ENCODE data around the gene MYT1. TPM values are rescaled to one million over a fixed set of nuclear protein-coding genes. Genes with fewer than 3 reads are reported as not detected.

MYT1 gene
- total RNA-seq, 1 experiment from 2014 or later: 4.1 TPM

GRCh38 chr20:64264091-64264490 is 99.8 kb downstream of the MYT1 start:
- peaks cover 6% of the 10 kb centered on the region for H3K9me3 ChIP-seq (ENCODE audit: low read length)
- peaks cover 6% of the 10 kb centered on the region for H3K4me1 ChIP-seq (ENCODE audit: low read length)
- H2AFZ ChIP-seq (ENCODE audit: low read length): no peak overlapping the region
- H3K9me2 ChIP-seq (replicated peaks; ENCODE audit: insufficient read depth, low read length): no peaks in the 10 kb centered on the region
- H3K79me2 ChIP-seq (ENCODE audit: low read length): peaks cover 44% of the 10 kb centered on the region
- no peak overlapping the region for H3K4me3 ChIP-seq (ENCODE audit: low read length)
- H3K36me3 ChIP-seq (ENCODE audit: insufficient read depth, low read length): peaks cover 44% of the 10 kb centered on the region
- no peak for DNase-seq
- H3K9ac ChIP-seq (ENCODE audit: low read length): no peak overlapping the region
- H3K27me3 ChIP-seq (ENCODE audit: low read length): no peaks in the 10 kb centered on the region
- no peak overlapping the region for H3K27ac ChIP-seq (ENCODE audit: low read length)
- H4K20me1 ChIP-seq (ENCODE audit: insufficient read depth, low read depth, low read length): 0 out of 2 replicates have a peak, but pooled peaks cover 4% of the 10 kb centered on the region
- H3K4me2 ChIP-seq (ENCODE audit: low read depth, low read length, poor library complexity, severe bottlenecking): no peak overlapping the region

DNA sequence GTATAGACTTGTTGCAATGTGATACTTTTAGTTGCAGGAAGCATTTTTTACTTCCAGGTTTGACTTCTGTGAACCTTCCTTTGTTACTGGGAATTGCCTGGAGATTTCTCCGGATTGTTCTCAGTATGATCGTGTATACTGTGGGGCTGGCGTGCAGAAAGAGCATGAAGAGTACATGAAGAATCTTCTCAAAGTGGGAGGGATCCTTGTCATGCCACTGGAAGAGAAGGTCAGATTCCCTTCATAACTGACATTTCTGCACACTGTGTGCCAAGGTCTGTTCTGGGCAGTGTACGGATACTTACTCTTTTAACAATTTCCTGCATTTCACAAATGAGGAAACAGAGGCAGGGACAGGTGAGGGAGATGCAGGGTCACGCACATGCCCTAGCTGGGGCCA is 100.9 kb downstream of the MYT1 start:
- Histone ChIP-seq H3K4me3 (ENCODE audit: low read length) (no peak overlapping the region), H3K79me2 (ENCODE audit: low read length) (peaks cover 35% of the 10 kb centered on the region), H4K20me1 (ENCODE audit: insufficient read depth, low read depth, low read length) (no peaks in the 10 kb centered on the region), H3K9me2 (replicated peaks; ENCODE audit: insufficient read depth, low read length) (no peaks in the 10 kb centered on the region), H3K9ac (ENCODE audit: low read length) (no peak overlapping the region), H3K4me1 (ENCODE audit: low read length) (peaks cover 6% of the 10 kb centered on the region), H3K27ac (ENCODE audit: low read length) (no peak overlapping the region), H2AFZ (ENCODE audit: low read length) (no peak overlapping the region), H3K36me3 (ENCODE audit: insufficient read depth, low read length) (peaks cover 55% of the 10 kb centered on the region), H3K9me3 (ENCODE audit: low read length) (peaks cover 9% of the 10 kb centered on the region), H3K27me3 (ENCODE audit: low read length) (no peaks in the 10 kb centered on the region), H3K4me2 (ENCODE audit: low read depth, low read length, poor library complexity, severe bottlenecking) (no peak overlapping the region)
- no peak for DNase-seq

DNA sequence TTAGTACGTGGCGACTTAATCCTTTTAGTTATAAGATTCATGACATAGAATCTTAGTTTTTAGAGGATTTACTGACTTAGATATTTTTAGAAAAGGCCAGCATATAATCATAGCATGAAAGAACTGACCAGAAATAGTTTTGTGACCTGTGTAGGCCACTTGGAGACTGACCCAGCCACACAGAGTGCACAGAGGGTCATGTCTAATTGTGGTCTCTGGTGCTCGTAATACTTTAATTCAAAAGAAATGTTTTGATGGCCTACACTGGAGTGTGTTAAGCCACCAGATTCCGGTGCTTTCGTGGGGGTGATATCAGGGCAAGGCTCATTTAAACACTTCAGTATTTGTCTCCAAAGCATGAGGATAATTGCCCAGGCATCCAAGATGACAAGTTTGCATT is 102.7 kb downstream of the MYT1 start:
- H3K9me2 ChIP-seq (replicated peaks; ENCODE audit: insufficient read depth, low read length): no peaks in the 10 kb centered on the region
- H3K79me2 ChIP-seq (ENCODE audit: low read length): peaks cover 32% of the 10 kb centered on the region
- H3K4me2 ChIP-seq (ENCODE audit: low read depth, low read length, poor library complexity, severe bottlenecking): no peak overlapping the region

DNA sequence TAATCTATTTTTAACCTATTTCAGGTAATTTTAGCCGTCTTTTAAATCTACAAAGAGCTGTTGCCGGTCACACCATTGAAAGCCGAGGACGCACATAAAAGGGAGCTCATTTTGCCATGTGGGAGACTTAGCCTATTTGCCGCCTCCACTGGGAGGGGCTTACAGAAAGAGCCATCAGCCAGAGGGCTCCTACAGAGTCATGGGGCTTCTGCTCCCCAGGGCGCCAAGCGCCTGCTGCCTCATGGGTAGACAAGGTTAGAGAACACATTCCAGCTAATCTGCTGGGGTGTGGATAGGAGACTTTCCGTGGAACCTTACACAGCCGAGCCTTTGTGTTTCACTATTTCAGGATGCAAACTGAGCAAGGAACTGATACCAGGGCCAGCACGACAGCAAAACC is 103.9 kb downstream of the MYT1 start:
- H4K20me1 ChIP-seq (ENCODE audit: insufficient read depth, low read depth, low read length): no peaks in the 10 kb centered on the region
- no peaks in the 10 kb centered on the region for H3K9me2 ChIP-seq (replicated peaks; ENCODE audit: insufficient read depth, low read length)
- DNase-seq: no peak
- no peaks in the 10 kb centered on the region for H3K27me3 ChIP-seq (ENCODE audit: low read length)
- H3K4me3 ChIP-seq (ENCODE audit: low read length): no peak overlapping the region
- H3K9ac ChIP-seq (ENCODE audit: low read length): no peak overlapping the region
- H3K27ac ChIP-seq (ENCODE audit: low read length): no peak overlapping the region
- peaks cover 9% of the 10 kb centered on the region for H3K9me3 ChIP-seq (ENCODE audit: low read length)
- peaks cover 59% of the 10 kb centered on the region for H3K36me3 ChIP-seq (ENCODE audit: insufficient read depth, low read length)
- H3K79me2 ChIP-seq (ENCODE audit: low read length): peaks cover 29% of the 10 kb centered on the region
- H3K4me2 ChIP-seq (ENCODE audit: low read depth, low read length, poor library complexity, severe bottlenecking): no peak overlapping the region
- no peak overlapping the region for H2AFZ ChIP-seq (ENCODE audit: low read length)
- peaks cover 6% of the 10 kb centered on the region for H3K4me1 ChIP-seq (ENCODE audit: low read length)

More for the DNA sequence above, 102.7 kb downstream of the MYT1 start:
- no peak overlapping the region for H2AFZ ChIP-seq (ENCODE audit: low read length)
- H3K36me3 ChIP-seq (ENCODE audit: insufficient read depth, low read length): peaks cover 59% of the 10 kb centered on the region
- H3K9me3 ChIP-seq (ENCODE audit: low read length): peaks cover 9% of the 10 kb centered on the region
- H3K9ac ChIP-seq (ENCODE audit: low read length): no peak overlapping the region
- no peaks in the 10 kb centered on the region for H4K20me1 ChIP-seq (ENCODE audit: insufficient read depth, low read depth, low read length)
- no peaks in the 10 kb centered on the region for H3K27me3 ChIP-seq (ENCODE audit: low read length)
- H3K4me3 ChIP-seq (ENCODE audit: low read length): no peak overlapping the region
- DNase-seq: no peak
- no peak overlapping the region for H3K27ac ChIP-seq (ENCODE audit: low read length)
- peaks cover 6% of the 10 kb centered on the region for H3K4me1 ChIP-seq (ENCODE audit: low read length)

- peaks cover 9% of the 10 kb centered on the region for H3K9me3 ChIP-seq (ENCODE audit: low read length)
- H3K27ac ChIP-seq (ENCODE audit: low read length): no peak overlapping the region
- no peak overlapping the region for H3K4me2 ChIP-seq (ENCODE audit: low read depth, low read length, poor library complexity, severe bottlenecking)
- H3K9me2 ChIP-seq (replicated peaks; ENCODE audit: insufficient read depth, low read length): no peaks in the 10 kb centered on the region
- H3K79me2 ChIP-seq (ENCODE audit: low read length): peaks cover 18% of the 10 kb centered on the region
- H3K36me3 ChIP-seq (ENCODE audit: insufficient read depth, low read length): peaks cover 51% of the 10 kb centered on the region
- DNase-seq: no peak
- no peak overlapping the region for H3K4me3 ChIP-seq (ENCODE audit: low read length)
- no peaks in the 10 kb centered on the region for H4K20me1 ChIP-seq (ENCODE audit: insufficient read depth, low read depth, low read length)
- H2AFZ ChIP-seq (ENCODE audit: low read length): no peak overlapping the region
- no peak overlapping the region for H3K9ac ChIP-seq (ENCODE audit: low read length)
- no peaks in the 10 kb centered on the region for H3K27me3 ChIP-seq (ENCODE audit: low read length)
- no peaks in the 10 kb centered on the region for H3K4me1 ChIP-seq (ENCODE audit: low read length)
Measured at GRCh38 chr20:64269604-64270411, 105.6 kb downstream of the MYT1 start.

GRCh38 chr20:64271636-64272035 is 107.4 kb downstream of the MYT1 start:
- H3K27ac ChIP-seq (ENCODE audit: low read length): no peak overlapping the region
- no peak overlapping the region for H3K9ac ChIP-seq (ENCODE audit: low read length)
- H3K4me2 ChIP-seq (ENCODE audit: low read depth, low read length, poor library complexity, severe bottlenecking): no peak overlapping the region
- H2AFZ ChIP-seq (ENCODE audit: low read length): no peak overlapping the region
- peaks cover 45% of the 10 kb centered on the region for H3K36me3 ChIP-seq (ENCODE audit: insufficient read depth, low read length)
- H3K79me2 ChIP-seq (ENCODE audit: low read length): 0 out of 2 replicates have a peak, but pooled peaks cover 8% of the 10 kb centered on the region
- H3K9me3 ChIP-seq (ENCODE audit: low read length): peaks cover 9% of the 10 kb centered on the region
- H3K27me3 ChIP-seq (ENCODE audit: low read length): no peaks in the 10 kb centered on the region
- H3K4me1 ChIP-seq (ENCODE audit: low read length): no peaks in the 10 kb centered on the region
- H4K20me1 ChIP-seq (ENCODE audit: insufficient read depth, low read depth, low read length): no peaks in the 10 kb centered on the region
- H3K9me2 ChIP-seq (replicated peaks; ENCODE audit: insufficient read depth, low read length): no peaks in the 10 kb centered on the region
- DNase-seq: no peak
- no peak overlapping the region for H3K4me3 ChIP-seq (ENCODE audit: low read length)

GRCh38 chr20:64273109-64273508 is 108.9 kb downstream of the MYT1 start:
- Histone ChIP-seq H4K20me1 (ENCODE audit: insufficient read depth, low read depth, low read length) (no peaks in the 10 kb centered on the region), H3K9ac (ENCODE audit: low read length) (no peak overlapping the region), H3K9me3 (ENCODE audit: low read length) (peaks cover 9% of the 10 kb centered on the region), H3K9me2 (replicated peaks; ENCODE audit: insufficient read depth, low read length) (no peaks in the 10 kb centered on the region), H3K4me2 (ENCODE audit: low read depth, low read length, poor library complexity, severe bottlenecking) (no peak overlapping the region), H3K4me1 (ENCODE audit: low read length) (no peaks in the 10 kb centered on the region), H3K36me3 (ENCODE audit: insufficient read depth, low read length) (peaks cover 31% of the 10 kb centered on the region), H2AFZ (ENCODE audit: low read length) (no peak overlapping the region), H3K79me2 (ENCODE audit: low read length) (0 out of 2 replicates have a peak, but pooled peaks cover 7% of the 10 kb centered on the region), H3K4me3 (ENCODE audit: low read length) (no peak overlapping the region), H3K27me3 (ENCODE audit: low read length) (no peaks in the 10 kb centered on the region), H3K27ac (ENCODE audit: low read length) (no peak overlapping the region)
- no peak for DNase-seq

DNA sequence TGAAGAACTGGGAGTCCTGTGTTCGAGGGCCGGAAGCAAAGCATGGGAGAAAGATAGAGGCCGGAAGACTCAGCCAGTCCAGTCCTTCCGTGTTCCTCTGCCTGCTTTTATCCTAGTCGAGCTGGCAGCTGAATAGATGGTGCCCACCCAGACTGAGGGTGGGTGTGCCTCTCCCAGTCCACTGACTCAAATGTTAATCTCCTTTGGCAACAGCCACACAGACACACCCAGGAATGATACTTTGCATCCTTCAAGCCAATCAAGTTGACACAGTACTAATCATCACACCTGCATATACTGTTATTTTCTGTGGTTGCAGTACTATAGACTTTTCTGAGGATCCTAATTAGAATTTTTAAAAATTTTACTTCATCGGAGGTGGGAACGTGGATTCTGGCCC is 112.6 kb downstream of the MYT1 start:
- DNase-seq: no peak
- peaks cover 7% of the 10 kb centered on the region; the same call in 1 of the 2 replicates for H3K36me3 ChIP-seq (ENCODE audit: insufficient read depth, low read length)
- H3K4me1 ChIP-seq (ENCODE audit: low read length): no peaks in the 10 kb centered on the region
- no peak overlapping the region for H2AFZ ChIP-seq (ENCODE audit: low read length)
- H3K27me3 ChIP-seq (ENCODE audit: low read length): no peaks in the 10 kb centered on the region
- no peak overlapping the region for H3K9ac ChIP-seq (ENCODE audit: low read length)
- H3K4me3 ChIP-seq (ENCODE audit: low read length): no peak overlapping the region
- no peak overlapping the region for H3K4me2 ChIP-seq (ENCODE audit: low read depth, low read length, poor library complexity, severe bottlenecking)
- H4K20me1 ChIP-seq (ENCODE audit: insufficient read depth, low read depth, low read length): no peaks in the 10 kb centered on the region
- H3K9me3 ChIP-seq (ENCODE audit: low read length): peaks cover 7% of the 10 kb centered on the region; the same call in 1 of the 2 replicates
- no peaks in the 10 kb centered on the region for H3K79me2 ChIP-seq (ENCODE audit: low read length)
- no peak overlapping the region for H3K27ac ChIP-seq (ENCODE audit: low read length)
- H3K9me2 ChIP-seq (replicated peaks; ENCODE audit: insufficient read depth, low read length): no peaks in the 10 kb centered on the region
